NCI-H1105 treated with DMSO at 0.1 percent for 48 hours (cell line): ENCODE measurements around the gene UNC79.

Source experiments
- DNase-seq: peaks from one replicate; lab custom pipeline; 2025; lab: John Stamatoyannopoulos, UW

Gene UNC79

GRCh38 chr14:93708311-93708734 lies 277.6 kb downstream of the UNC79 start:
- DNase-seq = no peak

GRCh38 chr14:93708800-93709199 lies 278.1 kb downstream of the UNC79 start:
- no peak for DNase-seq

- no peak for DNase-seq
Observed at GRCh38 chr14:93709249-93709648, 278.5 kb downstream of the UNC79 start.

- peak; percentile 22 for DNase-seq
Observed at GRCh38 chr14:93712079-93712837, 281.5 kb downstream of the UNC79 start.

- DNase-seq = no peak
Observed at GRCh38 chr14:93712838-93713724, 282.3 kb downstream of the UNC79 start.

GRCh38 chr14:93713726-93714405 lies 283.1 kb downstream of the UNC79 start:
- DNase-seq = no peak

- no peak for DNase-seq
Observed at GRCh38 chr14:93714605-93715004, 283.9 kb downstream of the UNC79 start.

- DNase-seq = no peak
Observed at GRCh38 chr14:93715279-93715927, 284.7 kb downstream of the UNC79 start.

GRCh38 chr14:93716002-93716745 lies 285.4 kb downstream of the UNC79 start:
- no peak for DNase-seq

GRCh38 chr14:93716746-93717667 lies 286.3 kb downstream of the UNC79 start:
- DNase-seq = no peak

GRCh38 chr14:93717668-93718320 lies 287.1 kb downstream of the UNC79 start:
- no peak for DNase-seq

GRCh38 chr14:93719256-93719655 lies 288.5 kb downstream of the UNC79 start:
- no peak for DNase-seq

GRCh38 chr14:93720076-93720815 lies 289.5 kb downstream of the UNC79 start:
- DNase-seq = no peak

GRCh38 chr14:93720981-93721483 lies 290.3 kb downstream of the UNC79 start:
- no peak for DNase-seq

GRCh38 chr14:93723001-93723400 lies 292.3 kb downstream of the UNC79 start:
- DNase-seq = no peak

GRCh38 chr14:93725002-93725582 lies 294.4 kb downstream of the UNC79 start:
- no peak for DNase-seq

GRCh38 chr14:93725993-93726392 lies 295.3 kb downstream of the UNC79 start:
- DNase-seq = no peak

- no peak for DNase-seq
Observed at GRCh38 chr14:93727039-93727740, 296.5 kb downstream of the UNC79 start.
